ENCODE data around the gene CLIC5.

The CLIC5 gene

DNA sequence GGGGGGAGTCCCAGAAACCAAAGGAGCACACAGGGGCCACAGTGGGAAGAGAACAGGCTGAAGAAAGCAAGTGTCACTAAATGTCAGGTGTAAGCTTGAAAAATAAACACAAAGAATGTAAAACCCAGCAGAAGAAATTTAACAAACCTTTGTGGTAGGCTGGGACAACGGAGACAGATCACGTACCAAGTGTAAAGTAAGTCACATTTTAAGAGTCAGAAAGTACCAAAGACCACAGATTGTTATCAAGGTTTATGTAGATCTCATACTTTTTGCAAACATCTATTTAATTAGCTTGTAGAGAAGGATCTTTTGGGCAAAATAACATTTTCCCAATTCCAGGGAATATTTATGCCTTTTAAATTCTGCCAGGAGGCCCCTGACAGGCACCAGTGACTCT is 1.6 kb downstream of the CLIC5 start:
- Mint-ChIP-seq H3K27ac (no peak overlapping the region), H3K4me3 (peak overlapping the region; percentile 77), H3K9me3 (peaks cover 17% of the 10 kb centered on the region), H3K36me3 (ENCODE audit: low read depth) (no peaks in the 10 kb centered on the region), H3K4me1 (peaks cover 24% of the 10 kb centered on the region), H3K27me3 (ENCODE audit: low read depth, poor library complexity) (peaks cover 83% of the 10 kb centered on the region)
- DNase-seq: no peak
- TF ChIP-seq, protein P1, sequence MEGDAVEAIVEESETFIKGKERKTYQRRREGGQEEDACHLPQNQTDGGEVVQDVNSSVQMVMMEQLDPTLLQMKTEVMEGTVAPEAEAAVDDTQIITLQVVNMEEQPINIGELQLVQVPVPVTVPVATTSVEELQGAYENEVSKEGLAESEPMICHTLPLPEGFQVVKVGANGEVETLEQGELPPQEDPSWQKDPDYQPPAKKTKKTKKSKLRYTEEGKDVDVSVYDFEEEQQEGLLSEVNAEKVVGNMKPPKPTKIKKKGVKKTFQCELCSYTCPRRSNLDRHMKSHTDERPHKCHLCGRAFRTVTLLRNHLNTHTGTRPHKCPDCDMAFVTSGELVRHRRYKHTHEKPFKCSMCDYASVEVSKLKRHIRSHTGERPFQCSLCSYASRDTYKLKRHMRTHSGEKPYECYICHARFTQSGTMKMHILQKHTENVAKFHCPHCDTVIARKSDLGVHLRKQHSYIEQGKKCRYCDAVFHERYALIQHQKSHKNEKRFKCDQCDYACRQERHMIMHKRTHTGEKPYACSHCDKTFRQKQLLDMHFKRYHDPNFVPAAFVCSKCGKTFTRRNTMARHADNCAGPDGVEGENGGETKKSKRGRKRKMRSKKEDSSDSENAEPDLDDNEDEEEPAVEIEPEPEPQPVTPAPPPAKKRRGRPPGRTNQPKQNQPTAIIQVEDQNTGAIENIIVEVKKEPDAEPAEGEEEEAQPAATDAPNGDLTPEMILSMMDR (IDR thresholded peaks at IDR 0.05): no peak

- H3K27ac Mint-ChIP-seq: no peak overlapping the region
- no peak for DNase-seq
- peaks cover 17% of the 10 kb centered on the region for H3K9me3 Mint-ChIP-seq
- TF ChIP-seq, protein P1 (IDR thresholded peaks at IDR 0.05): no peak
- H3K36me3 Mint-ChIP-seq (ENCODE audit: low read depth): no peaks in the 10 kb centered on the region
- peaks cover 24% of the 10 kb centered on the region for H3K4me1 Mint-ChIP-seq
- peaks cover 86% of the 10 kb centered on the region for H3K27me3 Mint-ChIP-seq (ENCODE audit: low read depth, poor library complexity)
- peak overlapping the region; percentile 77 for H3K4me3 Mint-ChIP-seq
Observed at GRCh38 chr6:46013639-46014038, 2.0 kb downstream of the CLIC5 start.

- Mint-ChIP-seq H3K4me1 (peaks cover 24% of the 10 kb centered on the region), H3K9me3 (peaks cover 14% of the 10 kb centered on the region), H3K36me3 (ENCODE audit: low read depth) (no peaks in the 10 kb centered on the region), H3K27ac (no peak overlapping the region), H3K27me3 (ENCODE audit: low read depth, poor library complexity) (peaks cover 83% of the 10 kb centered on the region), H3K4me3 (no peak overlapping the region)
- TF ChIP-seq, protein P1 (IDR thresholded peaks at IDR 0.05): no peak
- no peak for DNase-seq
Observed at GRCh38 chr6:46012834-46013233, 2.8 kb downstream of the CLIC5 start.

GRCh38 chr6:46011188-46012085 is 4.2 kb downstream of the CLIC5 start:
- TF ChIP-seq, protein P1 (IDR thresholded peaks at IDR 0.05): no peak
- DNase-seq: no peak

DNA sequence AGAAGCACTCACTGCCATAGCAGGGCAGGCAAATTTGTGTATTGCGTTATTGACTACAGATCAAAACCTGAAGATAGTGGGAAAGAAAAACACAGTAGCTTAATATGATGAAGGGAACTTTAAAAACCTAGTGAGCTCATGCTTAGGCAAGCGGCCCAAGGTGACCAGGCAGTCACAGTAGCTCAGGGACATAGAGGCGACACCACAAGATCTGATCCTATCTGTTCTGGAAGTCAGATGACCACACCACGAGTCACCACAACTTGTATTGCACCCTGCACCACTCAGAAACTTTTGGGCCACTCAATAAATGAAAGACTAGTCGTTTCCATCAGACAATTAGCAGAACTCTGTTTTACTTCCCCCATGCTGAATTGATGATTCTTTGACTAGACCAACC is 4.9 kb downstream of the CLIC5 start:
- H3K4me1 Mint-ChIP-seq: peaks cover 16% of the 10 kb centered on the region
- H3K36me3 Mint-ChIP-seq (ENCODE audit: low read depth): no peaks in the 10 kb centered on the region
- no peak for DNase-seq
- H3K27ac Mint-ChIP-seq: no peak overlapping the region
- no peak overlapping the region for H3K4me3 Mint-ChIP-seq
- TF ChIP-seq, protein P1 (IDR thresholded peaks at IDR 0.05): no peak
- H3K9me3 Mint-ChIP-seq: no peaks in the 10 kb centered on the region
- peaks cover 67% of the 10 kb centered on the region for H3K27me3 Mint-ChIP-seq (ENCODE audit: low read depth, poor library complexity)

More at GRCh38 chr6:46011188-46012085, 4.2 kb downstream of the CLIC5 start:
- Mint-ChIP-seq H3K4me1 (peaks cover 19% of the 10 kb centered on the region), H3K36me3 (ENCODE audit: low read depth) (no peaks in the 10 kb centered on the region), H3K27ac (no peak overlapping the region), H3K4me3 (no peak overlapping the region), H3K9me3 (peaks cover 2% of the 10 kb centered on the region), H3K27me3 (ENCODE audit: low read depth, poor library complexity) (peaks cover 70% of the 10 kb centered on the region)

DNA sequence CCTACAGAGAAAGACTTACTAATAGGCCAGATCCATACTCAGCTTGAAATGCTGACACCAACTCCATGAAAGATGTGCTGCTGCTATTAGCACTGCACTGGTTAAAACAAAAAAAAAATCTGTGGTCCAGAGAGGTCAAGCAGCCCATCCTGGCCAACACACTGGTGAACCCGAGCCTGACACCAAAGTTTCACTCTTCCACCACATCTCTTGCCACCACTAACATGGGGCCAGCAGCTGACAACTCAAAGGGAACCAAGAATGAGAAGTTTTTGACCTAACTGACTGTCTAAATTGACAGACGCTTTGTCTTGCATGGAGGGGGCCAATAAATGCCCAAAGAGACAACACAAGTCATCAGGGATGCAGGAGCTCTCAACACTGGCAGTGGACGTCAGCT is 5.4 kb downstream of the CLIC5 start:
- TF ChIP-seq, protein P1 (IDR thresholded peaks at IDR 0.05): no peak
- H3K4me1 Mint-ChIP-seq: peaks cover 16% of the 10 kb centered on the region
- no peaks in the 10 kb centered on the region for H3K9me3 Mint-ChIP-seq
- DNase-seq: no peak
- H3K4me3 Mint-ChIP-seq: no peak overlapping the region
- peaks cover 66% of the 10 kb centered on the region for H3K27me3 Mint-ChIP-seq (ENCODE audit: low read depth, poor library complexity)
- H3K36me3 Mint-ChIP-seq (ENCODE audit: low read depth): no peaks in the 10 kb centered on the region
- no peak overlapping the region for H3K27ac Mint-ChIP-seq
